GM12878 (cell line): ENCODE measurements around the gene AFF1. TPM values are rescaled to one million over a fixed set of nuclear protein-coding genes. Genes with fewer than 3 reads are reported as not detected.

ENCODE experiments used
- ATAC-seq: fragments of 200-7000 bp; cut with Tn5 transposase; 3 replicates; pipeline ENCODE4 v1.9.1; 2020; ENCODE audit warnings: mild to moderate bottlenecking, moderate library complexity
- BruUV-seq: library from RNA; stranded (reverse); fragments of 400-500 nt; replicated peaks from 2 replicates; lab custom pipeline; 2021; lab: Mats Ljungman, UMichigan
- CTCF ChIA-PET: fragments of 300-600 bp; sonication (Branson Sonifier 250); formaldehyde crosslinking; extraction: SDS; loops from one replicate; lab custom pipeline; 2021; ENCODE audit warnings: inconsistent platforms; lab: Yijun Ruan, JAX
- POLR2A ChIA-PET: fragments of 350-600 bp; formaldehyde crosslinking; extraction: SDS; loops from one replicate; lab custom pipeline; 2021; ENCODE audit warnings: inconsistent platforms; lab: Charles Lee
- RAD21 ChIA-PET: fragments of 300-600 bp; sonication (Branson Sonifier 250); formaldehyde crosslinking; loops from one replicate; lab custom pipeline; 2023; ENCODE audit warnings: antibody characterized with exemption; ENCODE audit not compliant: unreplicated experiment; lab: Charles Lee
- SMC1A ChIA-PET: fragments of 300-600 bp; sonication (Branson Sonifier 250); formaldehyde crosslinking; loops from one replicate; lab custom pipeline; 2023; ENCODE audit not compliant: unreplicated experiment, uncharacterized antibody; lab: Charles Lee
- DNase-seq: peaks from one replicate; pipeline ENCODE4 v3.0.0-alpha.2; 2011; ENCODE audit warnings: low read depth, low spot score
- FAIRE-seq: peaks from 3 replicates; lab custom pipeline; 2011; peaks lifted over from hg19 to GRCh38; lab: Jason Lieb, UNC
- H2AFZ ChIP-seq: 2 replicates; pipeline ENCODE4 v1.6.0; 2011; ENCODE audit warnings: low read depth, low read length, control low read depth; ENCODE audit not compliant: control insufficient read depth
- H3K27ac ChIP-seq: 2 replicates; pipeline ENCODE4 v1.5.1; 2011; ENCODE audit warnings: control low read depth; ENCODE audit not compliant: control insufficient read depth, insufficient read depth
- H3K27me3 ChIP-seq, 2 experiments: replicated peaks in 1 of 2; 2 replicates each; pipeline versions ENCODE4 v1.6.0 to v1.6.1; 2011; ENCODE audit warnings: low read length in 1 of 2; ENCODE audit not compliant: control insufficient read depth in 2 of 2, insufficient read depth in 2 of 2
- H3K36me3 ChIP-seq, 2 experiments: 2 replicates each; pipeline ENCODE4 v1.5.1; 2011; ENCODE audit warnings: low read length in 1 of 2; ENCODE audit not compliant: control insufficient read depth in 2 of 2, insufficient read depth in 2 of 2
- H3K4me1 ChIP-seq: 2 replicates; pipeline ENCODE4 v1.6.1; 2011; ENCODE audit warnings: mild to moderate bottlenecking, low read length, moderate library complexity, mixed read lengths; ENCODE audit not compliant: control insufficient read depth, insufficient read depth
- H3K4me2 ChIP-seq: 2 replicates; pipeline ENCODE4 v1.6.0; 2011; ENCODE audit warnings: control low read depth; ENCODE audit not compliant: control insufficient read depth, insufficient read depth
- H3K4me3 ChIP-seq: fragments of 200-600 bp; sonication (generic); 2 replicates; pipeline ENCODE4 v1.5.1; 2016
- H3K79me2 ChIP-seq: 2 replicates; pipeline ENCODE4 v1.6.0; 2011; ENCODE audit warnings: low read length; ENCODE audit not compliant: control insufficient read depth, insufficient read depth
- H3K9ac ChIP-seq: 2 replicates; pipeline ENCODE4 v1.8.0; 2011; ENCODE audit warnings: low read length, control low read depth, mixed read lengths; ENCODE audit not compliant: control insufficient read depth, insufficient read depth
- H3K9me3 ChIP-seq: replicated peaks from 3 replicates; pipeline ENCODE4 v1.5.1; 2011; ENCODE audit warnings: mild to moderate bottlenecking, low read length; ENCODE audit not compliant: control insufficient read depth, insufficient read depth
- H4K20me1 ChIP-seq: 2 replicates; pipeline ENCODE4 v1.6.0; 2011; ENCODE audit not compliant: control insufficient read depth, insufficient read depth
- BHLHE40 ChIP-seq, 2 experiments: fragments of 450-650 bp in 1 of 2; IDR thresholded peaks; 2 replicates each; pipeline ENCODE4 v1.6.1; 2011 to 2017; ENCODE audit warnings: low read depth in 2 of 2, borderline replicate concordance in 1 of 2, improper control_type of control experiment in 1 of 2, low read length in 1 of 2, mild to moderate bottlenecking in 1 of 2
- EP300 ChIP-seq, 2 experiments: fragments of 150-350 bp in 1 of 2; IDR thresholded peaks; 2 replicates each; pipeline ENCODE4 v1.6.1; 2011 to 2012; ENCODE audit warnings: low read depth in 2 of 2, low read length in 2 of 2, borderline replicate concordance in 1 of 2, improper control_type of control experiment in 1 of 2, inconsistent platforms in 1 of 2; ENCODE audit not compliant: control insufficient read depth in 1 of 2
- HDAC2 ChIP-seq: fragments of 200-600 bp; sonication (generic); IDR thresholded peaks from 2 replicates; pipeline ENCODE4 v1.6.1; 2017
- NR2F1 ChIP-seq: fragments of 450-650 bp; conservative IDR thresholded peaks from 2 replicates; pipeline ENCODE4 v1.6.1; 2017; ENCODE audit warnings: mild to moderate bottlenecking
- WGBS: methylation state at CpG from one replicate; pipeline ENCODE4 v1.1.6; 2016; ENCODE audit warnings: low lambda C conversion rate; ENCODE audit not compliant: insufficient replicate concordance, insufficient coverage; ENCODE audit errors: missing lambda C conversion rate; 5-methylcytosine and 5-hydroxymethylcytosine counted together
- in situ Hi-C: fragments of 300-500 bp; cut with MboI; formaldehyde crosslinking; loops from 9 replicates; pipeline ENCODE4 v1.14.3; 2018; ENCODE audit warnings: mixed read lengths
- intact Hi-C: fragments of 100-400 bp; cut with micrococcal nuclease; formaldehyde crosslinking; loops from one replicate; pipeline ENCODE4 v1.14.2; 2022; ENCODE audit not compliant: unreplicated experiment
- polyA plus RNA-seq, 11 experiments: library from polyadenylated mRNA; depleted of rRNA in 4 of 11; unstranded in 6 of 11; stranded (reverse) in 5 of 11; fragments of >200 nt; fragmentation: Nextera tagmentation in 4 of 11; fragmentation: Illumina TruSeq in 1 of 11; extraction: Ambion mirVana in 4 of 11; extraction: Trizol in 1 of 11; gene quantifications; 1 replicate in 1 of 11; 2 replicates in 10 of 11; pipeline versions ENCODE4 v1.2.1 to v1.2.3, GENCODE V29; 2011 to 2016; ENCODE audit warnings: inconsistent platforms in 2 of 11, missing spikeins in 2 of 11, low read depth in 1 of 11
- total RNA-seq, 4 experiments: library from RNA; depleted of rRNA in 3 of 4; stranded (reverse); fragments of >200 nt in 3 of 4; fragmentation: Illumina TruSeq in 1 of 4; extraction: Trizol in 1 of 4; gene quantifications; 2 replicates each; pipeline versions ENCODE4 v1.2.1 to v1.2.3, GENCODE V29; 2013 to 2021
- TF ChIP-seq, protein P1 (sequence below): IDR thresholded peaks from 2 replicates; pipeline ENCODE4 v1.6.1; 2011; ENCODE audit warnings: mild to moderate bottlenecking, low read depth, low read length, moderate library complexity; ENCODE audit not compliant: insufficient replicate concordance

AFF1 gene
- total and polyA plus RNA-seq, 10 of the 15 experiments (the other 5 are each of a cell fraction or from before 2014, with no cell fraction given) = 3.5 to 56.1 (median 21.5) TPM

GRCh38 chr4:87025614-87026041 lies 90.8 kb downstream of the AFF1 start:
- peaks cover 95% of the 10 kb centered on the region for H3K79me2 ChIP-seq
- H3K27me3 ChIP-seq = no peaks in the 10 kb centered on the region
- in situ Hi-C loops = no loop called here
- H2AFZ ChIP-seq = no peak overlapping the region
- 81% methylated on average over 6 of the region's 6 CpGs for WGBS
- FAIRE-seq = no peak
- RAD21 ChIA-PET = interaction anchor here (0.9 to 2.9 kb wide), 7 partner anchors 14 to 89 kb away, joined by 4 to 13 read pairs (median 6); no protein-coding TSS in a partner anchor
- H3K4me1 ChIP-seq = peaks cover 38% of the 10 kb centered on the region
- peaks cover 0 to 5% of the 10 kb centered on the region in 2 experiments; a peak in 2 of 4 replicates for H3K36me3 ChIP-seq
- intact Hi-C loops = loop anchor here (2.0 kb wide), 2 partner anchors 19 to 47 kb away; no protein-coding TSS in a partner anchor
- peak; percentile 50 for DNase-seq
- CTCF ChIA-PET = interaction anchor here (3.2 kb wide), 1 partner anchor 103 kb away, joined by 11 read pairs; no protein-coding TSS in a partner anchor
- POLR2A ChIA-PET = interaction anchor here (0.5 to 4.3 kb wide), 5 partner anchors 14 to 97 kb away, joined by 3 to 26 read pairs (median 4); no protein-coding TSS in a partner anchor
- H4K20me1 ChIP-seq = no peaks in the 10 kb centered on the region
- H3K9ac ChIP-seq = no peak overlapping the region
- peak overlapping the region; percentile 98 for H3K27ac ChIP-seq
- BruUV-seq = no TSS peak
- SMC1A ChIA-PET = interaction anchor here (1.5 to 2.1 kb wide), 4 partner anchors 11 to 21 kb away, joined by 4 to 14 read pairs (median 8); no protein-coding TSS in a partner anchor
- H3K4me3 ChIP-seq = no peak overlapping the region
- H3K4me2 ChIP-seq = no peak overlapping the region; the same call in 1 of the 2 replicates
- ATAC-seq = peak; percentile 62
- no peaks in the 10 kb centered on the region; the same call in 2 of the 3 replicates for H3K9me3 ChIP-seq
- TF ChIP-seq HDAC2 = no peak
- TF ChIP-seq, protein P1, sequence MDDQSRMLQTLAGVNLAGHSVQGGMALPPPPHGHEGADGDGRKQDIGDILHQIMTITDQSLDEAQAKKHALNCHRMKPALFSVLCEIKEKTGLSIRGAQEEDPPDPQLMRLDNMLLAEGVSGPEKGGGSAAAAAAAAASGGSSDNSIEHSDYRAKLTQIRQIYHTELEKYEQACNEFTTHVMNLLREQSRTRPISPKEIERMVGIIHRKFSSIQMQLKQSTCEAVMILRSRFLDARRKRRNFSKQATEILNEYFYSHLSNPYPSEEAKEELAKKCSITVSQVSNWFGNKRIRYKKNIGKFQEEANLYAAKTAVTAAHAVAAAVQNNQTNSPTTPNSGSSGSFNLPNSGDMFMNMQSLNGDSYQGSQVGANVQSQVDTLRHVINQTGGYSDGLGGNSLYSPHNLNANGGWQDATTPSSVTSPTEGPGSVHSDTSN = no peak
- peak in 1 of 2 experiments; percentile 29; a peak in 1 of 4 replicates for TF ChIP-seq EP300 (IDR thresholded peaks at IDR 0.05; ENCODE audit: borderline replicate concordance in 1 of 2, control insufficient read depth in 1 of 2, low read depth in 2 of 2, low read length in 2 of 2)
- peak; percentile 56; the same call in 1 of the 2 replicates for TF ChIP-seq NR2F1
- peak in 1 of 2 experiments; percentile 5; a peak in 1 of 4 replicates for TF ChIP-seq BHLHE40 (IDR thresholded peaks at IDR 0.05; ENCODE audit: borderline replicate concordance in 1 of 2, low read depth in 2 of 2, low read length in 1 of 2)
